ENCODE measurements around the gene ZBTB40. TPM values are rescaled to one million over a fixed set of nuclear protein-coding genes. Genes with fewer than 3 reads are reported as not detected.

Gene ZBTB40
- polyA plus RNA-seq, 3 donors = 1.1 to 17.8 (median 1.3) TPM

GRCh38 chr1:22572818-22573217 is 121.2 kb downstream of the ZBTB40 start:
- TF ChIP-seq, protein P1, sequence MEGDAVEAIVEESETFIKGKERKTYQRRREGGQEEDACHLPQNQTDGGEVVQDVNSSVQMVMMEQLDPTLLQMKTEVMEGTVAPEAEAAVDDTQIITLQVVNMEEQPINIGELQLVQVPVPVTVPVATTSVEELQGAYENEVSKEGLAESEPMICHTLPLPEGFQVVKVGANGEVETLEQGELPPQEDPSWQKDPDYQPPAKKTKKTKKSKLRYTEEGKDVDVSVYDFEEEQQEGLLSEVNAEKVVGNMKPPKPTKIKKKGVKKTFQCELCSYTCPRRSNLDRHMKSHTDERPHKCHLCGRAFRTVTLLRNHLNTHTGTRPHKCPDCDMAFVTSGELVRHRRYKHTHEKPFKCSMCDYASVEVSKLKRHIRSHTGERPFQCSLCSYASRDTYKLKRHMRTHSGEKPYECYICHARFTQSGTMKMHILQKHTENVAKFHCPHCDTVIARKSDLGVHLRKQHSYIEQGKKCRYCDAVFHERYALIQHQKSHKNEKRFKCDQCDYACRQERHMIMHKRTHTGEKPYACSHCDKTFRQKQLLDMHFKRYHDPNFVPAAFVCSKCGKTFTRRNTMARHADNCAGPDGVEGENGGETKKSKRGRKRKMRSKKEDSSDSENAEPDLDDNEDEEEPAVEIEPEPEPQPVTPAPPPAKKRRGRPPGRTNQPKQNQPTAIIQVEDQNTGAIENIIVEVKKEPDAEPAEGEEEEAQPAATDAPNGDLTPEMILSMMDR (IDR thresholded peaks at IDR 0.05) = no peak
- Mint-ChIP-seq H3K27me3 (ENCODE audit: low read depth in 3 of 3) (peaks cover 4 to 11% (median 6%) of the 10 kb centered on the region in 3 donors), H3K27ac (no peak overlapping the region), H3K36me3 (no peaks in the 10 kb centered on the region), H3K4me1 (no peaks in the 10 kb centered on the region), H3K4me3 (no peak overlapping the region), H3K9me3 (peaks cover 0 to 10% (median 6%) of the 10 kb centered on the region in 7 donors)
- H3K79me2 ChIP-seq (ENCODE audit: insufficient read depth, low read length) = no peaks in the 10 kb centered on the region
- H3K27me3 ChIP-seq (ENCODE audit: control insufficient read depth in 2 of 2, insufficient read depth in 2 of 2, low read length in 2 of 2) = no peaks in the 10 kb centered on the region
- no peaks in the 10 kb centered on the region for H4K20me1 ChIP-seq (ENCODE audit: insufficient read depth, low read length)
- H3K9ac ChIP-seq (ENCODE audit: insufficient read depth, low read length, poor library complexity, severe bottlenecking) = no peak overlapping the region
- no peak overlapping the region for H3K4me2 ChIP-seq (replicated peaks; ENCODE audit: extremely low read depth, low read length, poor library complexity, severe bottlenecking)
- peaks cover 4 to 7% of the 10 kb centered on the region in 2 donors for H3K9me3 ChIP-seq (replicated peaks in 1 of 2; ENCODE audit: control insufficient read depth in 1 of 2, insufficient read depth in 1 of 2, low read length in 2 of 2)
- intact Hi-C loops (cut with micrococcal nuclease) = no loop called here
- WGBS (ENCODE audit: insufficient coverage) = 61% methylated on average over 8 of the region's 9 CpGs
- H3K4me3 ChIP-seq (replicated peaks in 1 of 3; ENCODE audit: low read depth in 2 of 3, low read length in 3 of 3) = no peak overlapping the region
- no peaks in the 10 kb centered on the region for H3K4me1 ChIP-seq (ENCODE audit: control insufficient read depth in 1 of 2, insufficient read depth in 2 of 2, low read length in 2 of 2)
- no peaks in the 10 kb centered on the region for H3K36me3 ChIP-seq (replicated peaks in 1 of 2; ENCODE audit: control insufficient read depth in 1 of 2, insufficient read depth in 2 of 2, low read length in 2 of 2)
- no peak overlapping the region for H2AFZ ChIP-seq (ENCODE audit: insufficient read depth, low read depth, low read length, poor library complexity, severe bottlenecking)
- DNase-seq = no peak
- H3K27ac ChIP-seq (ENCODE audit: low read depth in 1 of 2, low read length in 2 of 2) = no peak overlapping the region

- Histone ChIP-seq H3K27ac (ENCODE audit: low read depth in 1 of 2, low read length in 2 of 2) (no peak overlapping the region), H4K20me1 (ENCODE audit: insufficient read depth, low read length) (no peaks in the 10 kb centered on the region), H3K4me1 (ENCODE audit: control insufficient read depth in 1 of 2, insufficient read depth in 2 of 2, low read length in 2 of 2) (no peaks in the 10 kb centered on the region), H3K4me2 (replicated peaks; ENCODE audit: extremely low read depth, low read length, poor library complexity, severe bottlenecking) (no peak overlapping the region), H3K27me3 (ENCODE audit: control insufficient read depth in 2 of 2, insufficient read depth in 2 of 2, low read length in 2 of 2) (no peaks in the 10 kb centered on the region), H3K4me3 (replicated peaks in 1 of 3; ENCODE audit: low read depth in 2 of 3, low read length in 3 of 3) (no peak overlapping the region), H3K79me2 (ENCODE audit: insufficient read depth, low read length) (no peaks in the 10 kb centered on the region), H3K36me3 (replicated peaks in 1 of 2; ENCODE audit: control insufficient read depth in 1 of 2, insufficient read depth in 2 of 2, low read length in 2 of 2) (no peaks in the 10 kb centered on the region), H3K9ac (ENCODE audit: insufficient read depth, low read length, poor library complexity, severe bottlenecking) (no peak overlapping the region), H2AFZ (ENCODE audit: insufficient read depth, low read depth, low read length, poor library complexity, severe bottlenecking) (no peak overlapping the region), H3K9me3 (replicated peaks in 1 of 2; ENCODE audit: control insufficient read depth in 1 of 2, insufficient read depth in 1 of 2, low read length in 2 of 2) (peaks cover 8 to 11% of the 10 kb centered on the region in 2 donors)
- intact Hi-C loops (cut with micrococcal nuclease) = no loop called here
- H3K4me1 Mint-ChIP-seq = no peaks in the 10 kb centered on the region
- TF ChIP-seq, protein P1 (IDR thresholded peaks at IDR 0.05) = no peak
- WGBS (ENCODE audit: insufficient coverage) = 92% methylated on average over 2 of the region's 7 CpGs
- H3K9me3 Mint-ChIP-seq = peaks cover 0 to 12% (median 9%) of the 10 kb centered on the region in 7 donors
- H3K27me3 Mint-ChIP-seq (ENCODE audit: low read depth in 3 of 3) = peaks cover 4 to 11% (median 4%) of the 10 kb centered on the region in 3 donors
- no peak overlapping the region for H3K4me3 Mint-ChIP-seq
- no peaks in the 10 kb centered on the region for H3K36me3 Mint-ChIP-seq
- DNase-seq = no peak
- no peak overlapping the region for H3K27ac Mint-ChIP-seq
Measured at GRCh38 chr1:22573237-22573636, 121.6 kb downstream of the ZBTB40 start.
